Measurements from ENCODE around the gene FAM120A.
"Not testable (repeated sequence)": the region's sequence is repeated elsewhere in the genome, so short reads cannot be mapped to it uniquely, and the experiment has no call there.

The FAM120A gene

GRCh38 chr9:93437996-93438395 is 13.5 kb upstream of the FAM120A start:
- H3K4me3 Mint-ChIP-seq, result no peak overlapping the region
- H3K27ac Mint-ChIP-seq, result no peak overlapping the region
- no peaks in the 10 kb centered on the region for H3K4me1 Mint-ChIP-seq
- H3K9me3 Mint-ChIP-seq, result no peaks in the 10 kb centered on the region
- H3K36me3 Mint-ChIP-seq (ENCODE audit: low read depth), result no peaks in the 10 kb centered on the region
- TF ChIP-seq CTCF (IDR thresholded peaks at IDR 0.05; ENCODE audit: unreplicated experiment in 3 of 3), result no peak
- H3K27me3 Mint-ChIP-seq (ENCODE audit: low read depth), result peaks cover 3% of the 10 kb centered on the region

GRCh38 chr9:93439301-93439700 is 12.2 kb upstream of the FAM120A start:
- not testable (repeated sequence) for H3K27me3 Mint-ChIP-seq (ENCODE audit: low read depth); H3K36me3 Mint-ChIP-seq (ENCODE audit: low read depth); H3K27ac Mint-ChIP-seq; H3K4me1 Mint-ChIP-seq; H3K9me3 Mint-ChIP-seq; H3K4me3 Mint-ChIP-seq

- H3K9me3 Mint-ChIP-seq, result no peaks in the 10 kb centered on the region
- H3K27ac Mint-ChIP-seq, result no peak overlapping the region
- TF ChIP-seq CTCF (IDR thresholded peaks at IDR 0.05; ENCODE audit: unreplicated experiment in 3 of 3), result no peak
- no peaks in the 10 kb centered on the region for H3K4me1 Mint-ChIP-seq
- peaks cover 12% of the 10 kb centered on the region for H3K36me3 Mint-ChIP-seq (ENCODE audit: low read depth)
- no peak overlapping the region for H3K4me3 Mint-ChIP-seq
- no peaks in the 10 kb centered on the region for H3K27me3 Mint-ChIP-seq (ENCODE audit: low read depth)
Measured at GRCh38 chr9:93440896-93441580, 10.4 kb upstream of the FAM120A start.

- no peak for TF ChIP-seq CTCF (IDR thresholded peaks at IDR 0.05; ENCODE audit: unreplicated experiment in 3 of 3)
- H3K4me3 Mint-ChIP-seq, result no peak overlapping the region
- no peaks in the 10 kb centered on the region for H3K9me3 Mint-ChIP-seq
- H3K4me1 Mint-ChIP-seq, result peaks cover 10% of the 10 kb centered on the region
- peaks cover 39% of the 10 kb centered on the region for H3K36me3 Mint-ChIP-seq (ENCODE audit: low read depth)
- H3K27me3 Mint-ChIP-seq (ENCODE audit: low read depth), result no peaks in the 10 kb centered on the region
- peak overlapping the region in 2 of 3 experiments; percentile 34 to 51 for H3K27ac Mint-ChIP-seq
Measured at GRCh38 chr9:93446073-93446472, 5.4 kb upstream of the FAM120A start.

- no peak for TF ChIP-seq CTCF (IDR thresholded peaks at IDR 0.05; ENCODE audit: unreplicated experiment in 3 of 3)
- peaks cover 39% of the 10 kb centered on the region for H3K36me3 Mint-ChIP-seq (ENCODE audit: low read depth)
- peak overlapping the region in 2 of 3 experiments; percentile 15 to 38 for H3K4me3 Mint-ChIP-seq
- no peaks in the 10 kb centered on the region for H3K27me3 Mint-ChIP-seq (ENCODE audit: low read depth)
- H3K4me1 Mint-ChIP-seq, result peaks cover 10% of the 10 kb centered on the region
- H3K9me3 Mint-ChIP-seq, result no peaks in the 10 kb centered on the region
- H3K27ac Mint-ChIP-seq, result peak overlapping the region in 2 of 3 experiments; percentile 39 to 63
Measured at GRCh38 chr9:93447655-93448054, 3.8 kb upstream of the FAM120A start.

GRCh38 chr9:93451849-93452709 is 594 bp downstream of the FAM120A start:
- H3K9me3 Mint-ChIP-seq, result no peaks in the 10 kb centered on the region
- H3K4me1 Mint-ChIP-seq, result peaks cover 31% of the 10 kb centered on the region
- TF ChIP-seq CTCF (IDR thresholded peaks at IDR 0.05; ENCODE audit: unreplicated experiment in 3 of 3), result peak in 1 of 3 experiments; percentile 8
- peak overlapping the region; percentile 89 to 96 (median 95) for H3K27ac Mint-ChIP-seq
- peak overlapping the region; percentile 91 to 95 (median 94) for H3K4me3 Mint-ChIP-seq
- H3K36me3 Mint-ChIP-seq (ENCODE audit: low read depth), result peaks cover 17% of the 10 kb centered on the region
- H3K27me3 Mint-ChIP-seq (ENCODE audit: low read depth), result no peaks in the 10 kb centered on the region

All from nephron (organoid).